Amniotic epithelial cell (primary cell): Measurements from ENCODE around the gene CAPN7.

Experiments
- DNase-seq: peaks from one replicate; pipeline ENCODE4 v3.0.0-alpha.2; 2010; ENCODE audit warnings: low read depth

CAPN7 gene

DNA sequence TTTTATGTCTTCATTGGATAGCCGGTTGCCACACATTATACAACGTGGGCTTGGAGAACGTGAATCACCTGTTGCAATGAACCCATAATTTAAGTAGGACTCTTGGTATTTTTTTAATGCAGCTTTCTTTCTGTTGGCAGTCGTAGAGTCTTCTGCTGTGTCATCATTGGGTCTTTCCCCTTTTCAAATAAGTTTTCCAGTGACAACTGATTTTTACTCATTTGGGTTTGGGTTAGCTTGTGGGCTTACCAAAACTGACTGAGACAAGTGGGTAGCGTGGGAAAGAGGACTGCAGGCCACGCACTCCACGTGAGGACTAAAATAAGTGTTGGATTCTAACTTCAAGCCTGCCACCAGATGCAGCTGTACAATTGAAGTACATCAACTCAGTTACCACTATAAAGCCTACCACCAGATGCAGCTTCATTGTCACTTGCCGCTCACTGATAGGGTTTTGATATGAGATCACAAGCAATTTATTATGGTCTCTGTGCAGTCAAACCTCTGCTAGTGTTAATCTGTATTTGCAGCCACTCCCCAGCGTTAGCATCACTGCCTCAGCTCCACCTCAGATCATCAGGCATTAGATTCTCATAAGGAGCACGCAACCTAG is 6.4 kb upstream of the CAPN7 start:
- no peak for DNase-seq

DNA sequence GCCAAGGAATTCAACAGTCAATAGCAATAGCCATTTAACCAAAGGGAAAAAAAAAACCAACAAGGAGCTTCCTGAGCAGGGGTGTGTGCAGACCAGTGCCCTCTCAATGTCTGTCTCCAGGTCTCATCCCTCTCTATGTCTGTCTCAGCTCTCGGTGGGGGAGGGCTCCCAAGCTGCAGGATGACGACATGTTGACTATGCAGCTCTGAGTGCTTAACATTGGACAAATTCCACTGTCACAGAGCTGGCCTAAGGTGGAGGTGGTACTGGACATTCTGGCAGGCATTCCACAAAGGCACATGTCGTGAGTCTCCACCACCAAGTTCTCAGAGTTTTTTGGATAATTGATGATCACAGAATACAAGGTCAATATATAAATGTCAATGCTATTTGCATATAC is 2.0 kb upstream of the CAPN7 start:
- peak; percentile 21 for DNase-seq

DNA sequence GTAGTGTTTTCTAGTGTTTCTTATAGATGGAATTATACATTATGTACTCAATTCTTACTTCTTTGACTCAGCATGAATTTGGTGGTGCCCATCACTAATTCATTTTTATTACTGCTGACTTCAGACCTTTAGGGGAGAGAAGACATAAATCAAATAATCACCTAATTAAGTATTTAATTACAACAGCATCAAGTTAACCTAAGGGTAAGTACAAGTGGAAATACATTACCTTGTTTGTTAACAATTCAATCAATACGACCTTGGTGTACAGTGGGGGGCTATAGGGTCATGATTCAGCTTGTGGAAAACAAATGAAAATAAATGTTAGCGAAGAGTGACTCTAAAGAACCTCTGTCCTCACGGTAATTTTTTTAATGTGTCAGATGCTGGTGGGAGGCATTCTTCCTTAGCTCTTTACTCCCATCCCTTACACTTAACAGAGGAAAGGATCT is 538 bp upstream of the CAPN7 start:
- no peak for DNase-seq

DNA sequence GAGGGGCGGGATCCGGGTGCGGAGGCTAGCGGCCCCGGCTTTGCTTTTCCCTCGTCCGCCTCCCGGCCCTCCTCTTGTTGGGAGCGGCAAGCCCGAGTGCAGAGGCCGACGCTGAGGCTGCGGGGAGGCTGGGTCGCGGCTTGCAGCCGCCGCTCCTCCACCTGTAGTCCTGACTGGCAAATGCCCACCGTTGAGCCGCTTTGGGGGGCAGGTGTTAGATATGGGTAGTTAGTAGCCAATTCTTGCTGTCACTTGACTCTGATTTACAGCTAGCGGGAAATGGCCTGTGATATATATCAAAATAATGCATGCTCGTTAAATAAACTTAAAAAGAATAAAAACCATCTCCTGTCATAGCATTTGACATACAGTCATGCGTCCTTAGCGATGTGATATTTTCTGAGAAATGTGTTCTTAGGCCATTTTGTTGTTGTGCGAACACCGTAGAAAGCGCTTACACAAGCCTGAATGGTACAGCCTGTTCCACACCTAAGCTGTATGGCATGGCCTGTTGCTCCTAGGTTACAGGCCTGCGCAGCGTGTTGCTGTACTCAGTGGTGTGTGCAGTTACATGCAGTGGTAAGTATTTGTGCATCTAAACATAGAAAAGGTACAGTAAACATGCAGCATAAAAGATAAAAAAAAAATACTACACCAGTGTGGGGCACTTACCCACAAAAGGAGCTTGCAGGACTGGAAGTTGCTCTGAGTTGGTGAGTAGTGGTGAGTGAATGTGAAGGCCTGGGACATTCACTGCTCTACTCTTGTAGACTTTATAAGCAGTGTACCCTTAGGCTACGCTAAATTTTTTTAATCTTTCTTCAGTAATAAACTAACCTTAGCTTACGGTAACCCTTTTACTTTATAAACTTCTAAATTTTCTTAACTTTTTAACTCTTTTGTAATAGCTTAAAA is 873 bp downstream of the CAPN7 start:
- DNase-seq, result peak; percentile 68

DNA sequence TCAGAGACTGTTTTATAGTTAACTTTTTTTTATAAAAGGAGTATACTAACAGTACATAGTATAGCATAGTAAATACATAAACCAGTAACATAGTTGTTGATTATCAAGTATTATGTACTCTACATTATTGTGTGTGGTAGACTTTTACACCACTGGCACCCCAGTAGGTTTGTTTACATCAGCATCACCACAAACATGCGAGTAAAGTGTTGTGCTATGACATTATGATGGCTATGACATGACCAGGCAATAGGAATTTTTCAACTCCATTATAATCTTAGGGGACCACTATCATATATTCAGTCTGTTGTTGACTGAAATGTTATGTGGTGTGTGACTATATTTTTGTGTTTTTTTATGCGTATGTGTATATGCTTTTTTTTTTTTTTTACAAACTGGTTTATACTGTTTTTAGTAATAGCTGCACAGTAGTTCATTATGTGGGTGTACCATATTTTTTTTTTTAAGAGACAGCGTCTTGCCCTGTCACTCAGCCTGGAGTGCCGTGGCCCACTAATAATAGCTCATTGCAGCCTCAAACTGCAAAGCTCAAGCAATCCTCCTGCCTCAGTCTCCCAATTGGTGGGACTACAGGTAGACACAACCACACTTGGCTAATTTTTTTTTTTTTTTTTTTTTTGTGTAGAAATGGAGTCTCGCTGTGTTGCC is 1.9 kb downstream of the CAPN7 start:
- DNase-seq, result peak; percentile 15

GRCh38 chr3:15211937-15212336 is 5.9 kb downstream of the CAPN7 start:
- DNase-seq, result no peak

DNA sequence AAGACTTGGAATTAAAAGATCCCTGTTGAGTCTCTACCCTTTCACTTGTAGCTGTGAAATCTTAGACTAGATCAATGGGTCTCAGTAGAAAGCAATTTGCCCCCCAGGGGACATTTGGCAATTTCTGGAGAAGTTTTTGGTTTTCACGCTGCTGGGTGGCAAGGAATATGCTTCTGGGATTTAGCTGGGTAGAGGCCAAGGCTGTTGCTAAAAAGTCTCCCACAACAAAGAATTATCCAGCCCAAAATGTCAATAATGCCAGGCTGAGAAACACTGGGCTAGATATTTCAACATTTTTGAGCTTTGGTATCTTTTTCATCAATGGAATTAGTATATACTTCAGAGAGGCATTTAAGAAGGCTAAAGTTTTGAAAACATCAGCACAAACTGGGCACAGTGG is 8.7 kb downstream of the CAPN7 start:
- DNase-seq, result no peak

GRCh38 chr3:15215996-15216395 is 9.9 kb downstream of the CAPN7 start:
- DNase-seq, result no peak

DNA sequence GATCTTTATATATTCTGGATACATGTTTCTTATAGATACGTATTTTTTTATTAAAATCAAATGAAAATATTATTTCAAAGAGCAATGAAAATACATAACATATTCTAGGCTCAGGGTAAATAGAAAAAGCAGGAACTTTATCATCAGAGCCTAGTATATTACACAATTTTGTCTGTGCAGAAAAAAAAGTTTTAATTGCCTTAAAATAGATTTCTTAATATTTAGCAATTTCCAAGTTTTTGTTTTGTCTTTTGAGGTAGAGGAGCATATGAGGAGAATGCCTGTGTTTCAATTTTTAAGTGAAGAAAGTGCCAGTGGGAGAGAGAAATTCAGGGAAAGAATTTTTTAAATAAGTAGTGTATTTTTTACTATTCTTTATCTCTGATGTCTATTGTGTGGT is 10.5 kb downstream of the CAPN7 start:
- DNase-seq, result no peak

DNA sequence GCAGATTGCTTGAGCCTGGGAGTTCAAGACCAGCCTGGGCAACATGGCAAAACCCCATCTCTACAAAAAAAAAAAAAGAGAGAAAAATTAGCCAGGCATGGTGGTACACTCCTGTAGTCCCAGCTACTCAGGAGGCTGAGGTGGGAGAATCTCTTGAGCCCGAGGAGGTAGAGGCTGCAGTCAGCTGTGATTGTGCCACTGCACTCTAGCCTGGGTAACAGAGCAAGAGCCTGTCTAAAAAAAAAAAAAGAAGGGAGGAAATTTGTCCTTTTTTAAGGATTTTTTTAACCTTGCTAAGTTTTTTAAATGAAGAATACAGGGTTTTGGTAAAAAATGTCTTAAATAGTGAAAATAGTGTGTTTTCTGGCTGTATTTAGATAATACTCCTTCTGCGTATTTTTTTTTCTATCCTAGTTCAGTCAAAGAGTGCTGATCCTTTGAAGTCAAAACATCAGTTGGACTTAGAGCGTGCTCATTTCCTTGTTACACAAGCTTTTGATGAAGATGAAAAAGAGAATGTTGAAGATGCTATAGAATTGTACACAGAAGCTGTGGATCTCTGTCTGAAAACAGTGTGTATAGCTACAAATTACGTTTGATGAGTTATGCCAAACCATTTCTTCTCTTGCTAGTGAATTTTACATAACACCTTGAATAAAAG is 11.1 kb downstream of the CAPN7 start:
- no peak for DNase-seq

DNA sequence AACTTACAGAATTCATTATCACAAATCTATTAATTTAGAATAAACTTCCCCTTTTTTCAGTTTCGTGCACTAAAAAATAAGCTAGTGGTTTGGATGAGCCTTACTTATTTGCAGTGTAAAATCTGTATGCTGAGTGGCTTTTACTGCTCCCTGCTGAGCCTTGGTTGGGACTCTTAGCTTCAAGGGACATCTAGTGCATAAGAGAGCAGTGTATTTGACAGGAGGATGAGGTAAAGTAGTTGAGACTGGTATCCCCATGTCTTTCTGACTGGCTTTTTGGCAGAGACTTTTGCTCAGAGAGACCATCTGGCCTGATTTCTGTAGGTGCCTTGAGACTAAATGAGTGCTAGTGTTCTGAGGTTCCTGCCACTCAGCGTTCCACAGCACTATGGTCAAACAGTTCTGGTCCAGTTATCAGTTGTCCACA is 11.8 kb downstream of the CAPN7 start:
- DNase-seq, result no peak

DNA sequence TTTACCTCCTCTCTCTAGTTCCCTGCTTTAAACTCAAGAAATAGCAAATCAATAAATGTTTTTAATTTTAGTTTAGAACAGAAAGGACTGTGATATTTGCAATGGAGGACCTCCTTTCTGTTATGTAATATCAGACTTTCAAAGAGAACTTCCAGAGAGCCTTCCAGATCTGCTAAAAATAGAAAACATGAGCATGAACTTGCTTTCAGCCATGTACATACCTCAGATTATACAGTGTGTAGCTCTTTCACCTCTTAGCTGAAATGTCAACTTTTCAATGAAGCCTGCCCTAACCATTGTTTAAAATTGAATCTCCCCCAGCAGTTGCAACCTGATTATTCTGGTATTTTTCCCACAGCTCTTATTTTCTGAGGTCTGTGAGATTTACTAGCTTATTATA is 12.6 kb downstream of the CAPN7 start:
- no peak for DNase-seq

DNA sequence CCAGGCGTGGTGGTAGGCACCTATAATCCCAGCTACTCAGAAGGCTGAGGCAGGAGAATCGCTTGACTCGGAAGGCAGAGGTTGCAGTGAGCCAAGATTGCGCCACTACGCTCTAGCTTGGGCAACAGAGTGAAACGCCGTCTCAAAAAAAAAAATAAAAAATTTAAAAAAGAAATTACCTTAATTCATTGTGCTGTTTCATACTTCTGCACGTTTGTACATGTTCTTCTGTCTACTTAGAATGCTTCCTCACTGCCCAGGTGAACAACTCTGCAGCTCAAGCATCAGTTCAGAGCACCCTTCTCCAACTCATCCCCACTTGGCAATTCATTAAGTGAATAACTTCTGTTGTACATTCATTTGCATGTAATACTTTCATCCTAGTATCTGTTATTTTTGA is 14.0 kb downstream of the CAPN7 start:
- no peak for DNase-seq

DNA sequence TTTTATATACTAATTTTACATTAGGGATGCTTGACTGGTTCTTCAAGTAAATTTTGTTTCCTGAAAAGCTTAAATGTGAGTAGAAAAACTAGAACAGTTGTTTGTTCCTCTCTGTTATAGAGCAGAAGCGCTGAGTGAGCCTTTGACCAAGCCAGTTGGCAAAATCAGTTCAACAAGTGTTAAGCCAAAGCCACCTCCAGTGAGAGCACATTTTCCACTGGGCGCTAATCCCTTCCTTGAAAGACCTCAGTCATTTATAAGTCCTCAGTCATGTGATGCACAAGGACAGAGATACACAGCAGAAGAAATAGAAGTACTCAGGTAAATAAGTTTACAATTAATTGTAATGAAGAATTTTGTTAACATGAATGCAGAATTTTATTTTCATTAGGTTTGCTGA is 14.6 kb downstream of the CAPN7 start:
- DNase-seq, result no peak

- DNase-seq, result no peak
Measured at GRCh38 chr3:15221574-15222217, 15.7 kb downstream of the CAPN7 start.

DNA sequence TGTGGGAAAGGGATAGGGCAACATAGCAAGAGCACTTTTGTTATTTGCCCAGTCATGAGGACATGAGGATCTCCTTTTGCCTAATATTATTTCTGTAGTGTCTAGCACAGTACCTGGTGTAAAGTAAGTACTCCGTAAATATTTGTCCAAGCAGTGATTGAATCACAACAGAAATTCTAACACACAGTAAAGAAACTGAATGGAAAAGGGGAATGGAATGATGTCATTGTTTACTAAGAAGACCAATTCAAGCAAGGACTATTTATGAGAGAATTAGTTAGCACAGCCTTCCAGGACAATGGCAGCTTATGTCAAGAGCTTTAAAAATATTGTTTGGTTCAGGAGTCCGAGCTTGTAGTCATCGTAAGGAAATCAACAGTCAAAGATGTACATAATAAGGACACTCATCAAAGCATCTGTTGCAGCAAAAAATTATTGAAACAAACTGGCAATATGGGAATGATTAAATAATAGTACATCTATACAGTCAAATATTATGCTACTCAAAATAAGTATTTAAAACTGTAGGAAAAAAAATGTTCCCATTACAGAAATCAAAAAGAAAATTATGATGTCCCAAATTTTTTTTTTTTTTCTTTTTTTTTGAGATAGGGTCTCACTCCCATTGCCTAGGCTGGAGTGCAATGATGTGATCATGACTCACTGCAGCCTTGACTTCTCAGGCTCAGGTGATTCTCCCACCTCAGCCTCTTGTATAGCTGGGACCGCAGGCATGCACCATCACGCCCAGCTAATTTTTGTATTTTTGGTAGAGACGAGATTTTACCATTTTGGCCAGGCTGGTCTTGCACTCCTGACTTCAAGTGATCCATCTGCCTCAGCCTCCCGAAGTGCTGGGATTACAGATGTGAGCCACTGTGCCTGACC is 17.9 kb downstream of the CAPN7 start:
- no peak for DNase-seq

- DNase-seq, result no peak
Measured at GRCh38 chr3:15228147-15228546, 22.1 kb downstream of the CAPN7 start.

- DNase-seq, result no peak
Measured at GRCh38 chr3:15229262-15229661, 23.2 kb downstream of the CAPN7 start.

DNA sequence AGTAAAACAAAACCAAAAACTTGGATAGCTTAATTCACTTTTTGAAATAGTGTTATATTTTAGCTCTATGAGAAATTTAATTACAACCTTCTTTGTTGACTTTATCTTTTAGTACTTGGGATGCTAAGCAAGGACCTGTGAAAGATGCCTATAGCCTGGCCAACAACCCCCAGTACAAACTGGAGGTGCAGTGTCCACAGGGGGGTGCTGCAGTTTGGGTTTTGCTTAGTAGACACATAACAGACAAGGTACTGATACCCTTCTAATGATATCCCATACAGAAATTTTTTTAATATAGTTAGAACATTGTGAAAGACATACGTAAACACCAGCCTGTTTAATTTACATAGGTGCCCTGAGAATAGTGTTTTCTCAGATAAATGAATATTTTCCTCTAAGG is 35.3 kb downstream of the CAPN7 start:
- DNase-seq, result peak; percentile 23

DNA sequence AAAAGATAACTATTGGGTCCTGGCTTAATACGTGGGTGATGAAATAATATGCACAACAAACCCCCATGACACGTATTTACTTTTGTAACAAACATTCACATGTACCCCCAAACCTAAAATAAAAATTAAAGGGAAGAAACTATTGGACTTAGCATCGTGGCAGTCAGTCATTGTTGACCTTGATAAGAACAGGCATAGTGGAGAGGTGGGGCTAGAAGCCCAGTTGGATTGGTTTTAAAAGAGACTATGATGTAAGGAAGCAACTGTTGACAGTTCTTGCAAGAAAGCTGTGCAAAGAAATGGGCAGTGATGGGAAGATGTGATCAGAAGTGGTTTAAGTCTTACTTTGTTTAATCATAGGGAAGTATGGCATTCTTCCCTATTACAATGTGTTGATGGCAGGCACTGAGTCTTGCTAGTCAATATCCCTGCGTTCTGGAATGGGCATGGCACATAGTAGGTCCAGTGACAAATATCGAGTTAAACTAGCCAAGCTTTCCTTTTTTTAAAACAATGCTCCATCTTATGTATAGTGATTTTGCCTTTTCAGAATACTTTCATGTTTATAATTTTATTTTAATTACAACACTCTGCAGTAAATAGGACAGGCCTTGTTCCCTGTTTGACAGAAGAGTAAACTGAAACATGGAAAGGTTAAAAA is 37.9 kb downstream of the CAPN7 start:
- DNase-seq, result peak; percentile 26
